IgD-negative memory B cell (primary cell): Measurements from ENCODE around the gene HSPB3. TPM values are rescaled to one million over a fixed set of nuclear protein-coding genes. Genes with fewer than 3 reads are reported as not detected.

Experiments
- H3K27ac Mint-ChIP-seq, 3 donors: one replicate each; pipeline ENCODE4 v1.8.0; 2020 to 2022; ENCODE audit warnings: mild to moderate bottlenecking in 3 of 3, mixed read lengths in 3 of 3, moderate library complexity in 1 of 3
- H3K27me3 Mint-ChIP-seq: one replicate; pipeline ENCODE4 v1.8.0; 2021; ENCODE audit warnings: mixed read lengths
- H3K36me3 Mint-ChIP-seq: one replicate; pipeline ENCODE4 v1.8.0; 2020; ENCODE audit warnings: mild to moderate bottlenecking, mixed read lengths
- H3K4me1 Mint-ChIP-seq, 3 donors: one replicate each; pipeline ENCODE4 v1.8.0; 2020 to 2022; ENCODE audit warnings: mixed read lengths in 3 of 3, mild to moderate bottlenecking in 1 of 3
- H3K4me3 Mint-ChIP-seq, 4 donors: one replicate each; pipeline ENCODE4 v1.8.0; 2020 to 2022; ENCODE audit warnings: mild to moderate bottlenecking in 4 of 4, mixed read lengths in 4 of 4, moderate library complexity in 3 of 4
- H3K9me3 Mint-ChIP-seq, 3 donors: one replicate each; pipeline ENCODE4 v1.8.0; 2020 to 2021; ENCODE audit warnings: mixed read lengths in 3 of 3, mild to moderate bottlenecking in 1 of 3
- polyA plus RNA-seq: library from polyadenylated mRNA; unstranded; fragments of 300-500 nt; fragmentation: Illumina TruSeq; gene quantifications from one replicate; pipeline ENCODE4 v1.2.3, GENCODE V29; 2021

Gene HSPB3
- polyA plus RNA-seq, 1 donor from 2014 or later = not detected

DNA sequence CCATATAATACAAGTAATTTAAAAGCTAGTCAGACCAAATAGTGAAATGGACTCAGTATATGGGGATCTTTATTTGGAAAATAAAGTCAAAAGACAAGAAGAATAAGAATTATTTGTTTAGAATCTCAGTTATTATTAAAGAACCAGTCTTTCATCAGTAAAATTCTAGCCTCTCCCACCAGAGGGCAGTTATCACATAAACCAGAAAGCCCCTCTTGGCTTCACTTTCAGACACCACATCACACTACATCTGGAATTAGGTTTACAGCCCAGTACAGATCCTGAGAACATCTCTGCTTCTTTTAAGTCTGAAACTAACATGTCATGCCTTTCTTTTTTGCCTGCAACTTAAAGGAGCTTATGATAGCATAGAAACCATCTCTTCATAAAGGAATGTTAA is 12.2 kb upstream of the HSPB3 start:
- Mint-ChIP-seq H3K4me3 (no peak overlapping the region), H3K36me3 (no peaks in the 10 kb centered on the region), H3K9me3 (no peaks in the 10 kb centered on the region), H3K27ac (no peak overlapping the region), H3K27me3 (no peaks in the 10 kb centered on the region), H3K4me1 (peaks cover 8 to 13% (median 10%) of the 10 kb centered on the region in 3 donors)

GRCh38 chr5:54445691-54446378 is 9.7 kb upstream of the HSPB3 start:
- no peaks in the 10 kb centered on the region for H3K27me3 Mint-ChIP-seq
- no peaks in the 10 kb centered on the region for H3K36me3 Mint-ChIP-seq
- no peaks in the 10 kb centered on the region for H3K9me3 Mint-ChIP-seq
- H3K27ac Mint-ChIP-seq = no peak overlapping the region
- no peak overlapping the region for H3K4me3 Mint-ChIP-seq
- H3K4me1 Mint-ChIP-seq = peaks cover 0 to 2% (median under 1%) of the 10 kb centered on the region in 3 donors

DNA sequence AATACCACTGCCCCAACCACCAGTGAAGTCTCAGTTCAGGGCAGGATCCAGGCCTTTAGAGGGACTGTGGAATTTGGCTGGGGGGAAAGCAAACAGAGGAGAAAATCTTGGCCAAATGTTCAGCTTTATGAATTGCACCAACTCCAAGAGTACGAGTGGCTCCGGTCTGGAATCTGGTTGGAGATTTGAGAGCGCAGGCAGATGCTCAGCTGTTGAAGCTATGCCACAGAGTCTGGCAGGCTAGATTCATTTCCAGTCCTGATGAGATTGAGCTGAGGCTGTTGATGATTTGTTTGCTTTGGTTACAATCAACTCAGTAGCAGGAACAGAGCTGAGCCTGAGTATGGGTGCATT is 9.1 kb upstream of the HSPB3 start:
- H3K27ac Mint-ChIP-seq = no peak overlapping the region
- no peak overlapping the region for H3K4me3 Mint-ChIP-seq
- no peaks in the 10 kb centered on the region for H3K27me3 Mint-ChIP-seq

GRCh38 chr5:54449923-54450322 is 5.6 kb upstream of the HSPB3 start:
- H3K27ac Mint-ChIP-seq = no peak overlapping the region
- H3K9me3 Mint-ChIP-seq = no peaks in the 10 kb centered on the region
- H3K4me3 Mint-ChIP-seq = no peak overlapping the region
- H3K36me3 Mint-ChIP-seq = no peaks in the 10 kb centered on the region
- H3K4me1 Mint-ChIP-seq = no peaks in the 10 kb centered on the region
- peaks cover 7% of the 10 kb centered on the region for H3K27me3 Mint-ChIP-seq

More for the DNA sequence above, 9.1 kb upstream of the HSPB3 start:
- no peaks in the 10 kb centered on the region for H3K36me3 Mint-ChIP-seq
- no peaks in the 10 kb centered on the region for H3K9me3 Mint-ChIP-seq
- H3K4me1 Mint-ChIP-seq = peaks cover 0 to 2% (median 0%) of the 10 kb centered on the region in 3 donors

- Mint-ChIP-seq H3K27ac (no peak overlapping the region), H3K36me3 (no peaks in the 10 kb centered on the region), H3K4me1 (no peaks in the 10 kb centered on the region), H3K9me3 (no peaks in the 10 kb centered on the region), H3K27me3 (peaks cover 7% of the 10 kb centered on the region), H3K4me3 (no peak overlapping the region)
Measured at GRCh38 chr5:54450542-54450941, 5.0 kb upstream of the HSPB3 start.

- no peaks in the 10 kb centered on the region for H3K9me3 Mint-ChIP-seq
- no peak overlapping the region for H3K4me3 Mint-ChIP-seq
- no peak overlapping the region for H3K27ac Mint-ChIP-seq
- H3K36me3 Mint-ChIP-seq = no peaks in the 10 kb centered on the region
- no peaks in the 10 kb centered on the region for H3K4me1 Mint-ChIP-seq
- peaks cover 7% of the 10 kb centered on the region for H3K27me3 Mint-ChIP-seq
Measured at GRCh38 chr5:54453046-54453445, 2.5 kb upstream of the HSPB3 start.

DNA sequence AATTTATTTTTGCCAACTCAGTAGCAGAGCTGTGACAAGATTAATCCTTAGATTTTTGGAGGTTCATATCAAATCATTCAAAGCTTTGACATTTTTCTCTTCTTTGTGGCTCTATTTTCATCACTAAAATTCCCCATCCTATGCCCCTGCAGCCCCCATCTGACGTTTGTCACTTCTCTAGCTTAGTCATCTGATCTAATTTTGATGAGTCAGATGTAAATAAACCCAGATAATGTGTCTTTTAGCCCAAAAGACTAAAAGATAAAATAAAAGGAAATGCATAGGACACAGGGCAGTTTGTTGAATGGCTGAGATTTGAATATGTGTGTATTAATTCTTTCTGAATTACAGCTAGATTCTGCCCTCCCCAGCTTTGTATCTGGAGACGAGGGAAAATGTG is 897 bp upstream of the HSPB3 start:
- Mint-ChIP-seq H3K27me3 (peaks cover 9% of the 10 kb centered on the region), H3K27ac (no peak overlapping the region), H3K36me3 (no peaks in the 10 kb centered on the region), H3K4me1 (no peaks in the 10 kb centered on the region), H3K9me3 (no peaks in the 10 kb centered on the region), H3K4me3 (no peak overlapping the region)

- no peak overlapping the region for H3K4me3 Mint-ChIP-seq
- no peaks in the 10 kb centered on the region for H3K36me3 Mint-ChIP-seq
- peaks cover 3 to 16% (median 12%) of the 10 kb centered on the region in 3 donors for H3K9me3 Mint-ChIP-seq
- H3K27ac Mint-ChIP-seq = no peak overlapping the region
- peaks cover 15% of the 10 kb centered on the region for H3K27me3 Mint-ChIP-seq
- H3K4me1 Mint-ChIP-seq = no peaks in the 10 kb centered on the region
Measured at GRCh38 chr5:54457094-54457862, 1.8 kb downstream of the HSPB3 start.

GRCh38 chr5:54458221-54458620 is 2.7 kb downstream of the HSPB3 start:
- Mint-ChIP-seq H3K9me3 (peaks cover 5 to 18% (median 12%) of the 10 kb centered on the region in 3 donors), H3K27ac (no peak overlapping the region), H3K4me1 (no peaks in the 10 kb centered on the region), H3K27me3 (peaks cover 13% of the 10 kb centered on the region), H3K4me3 (no peak overlapping the region), H3K36me3 (no peaks in the 10 kb centered on the region)

GRCh38 chr5:54460181-54460919 is 4.9 kb downstream of the HSPB3 start:
- no peaks in the 10 kb centered on the region for H3K36me3 Mint-ChIP-seq
- H3K27ac Mint-ChIP-seq = no peak overlapping the region
- no peaks in the 10 kb centered on the region for H3K4me1 Mint-ChIP-seq
- H3K4me3 Mint-ChIP-seq = no peak overlapping the region
- peaks cover 5 to 18% (median 12%) of the 10 kb centered on the region in 3 donors for H3K9me3 Mint-ChIP-seq
- peaks cover 9% of the 10 kb centered on the region for H3K27me3 Mint-ChIP-seq

DNA sequence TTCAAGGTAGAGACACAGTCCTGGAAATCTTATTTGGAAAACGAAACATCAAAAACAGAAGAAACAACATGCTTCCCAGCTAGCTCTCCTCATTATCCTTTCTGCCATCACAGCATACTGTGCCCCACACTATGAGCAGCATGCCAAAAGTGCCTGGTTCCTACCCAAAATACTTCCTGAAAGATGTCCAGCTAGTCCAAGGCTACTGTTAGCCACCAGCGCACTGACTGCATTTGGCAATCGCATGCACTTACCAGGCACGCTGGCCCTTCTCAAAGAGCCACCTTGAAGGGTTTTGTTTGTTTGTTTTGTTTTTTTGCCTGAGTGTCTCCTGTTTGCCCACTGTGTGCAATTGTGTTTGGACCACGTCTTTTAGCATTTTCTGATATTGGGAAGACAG is 6.8 kb downstream of the HSPB3 start:
- H3K9me3 Mint-ChIP-seq = peaks cover 5 to 18% (median 12%) of the 10 kb centered on the region in 3 donors
- peaks cover 9% of the 10 kb centered on the region for H3K27me3 Mint-ChIP-seq
- no peak overlapping the region for H3K4me3 Mint-ChIP-seq
- no peak overlapping the region for H3K27ac Mint-ChIP-seq
- H3K4me1 Mint-ChIP-seq = no peaks in the 10 kb centered on the region
- H3K36me3 Mint-ChIP-seq = no peaks in the 10 kb centered on the region

DNA sequence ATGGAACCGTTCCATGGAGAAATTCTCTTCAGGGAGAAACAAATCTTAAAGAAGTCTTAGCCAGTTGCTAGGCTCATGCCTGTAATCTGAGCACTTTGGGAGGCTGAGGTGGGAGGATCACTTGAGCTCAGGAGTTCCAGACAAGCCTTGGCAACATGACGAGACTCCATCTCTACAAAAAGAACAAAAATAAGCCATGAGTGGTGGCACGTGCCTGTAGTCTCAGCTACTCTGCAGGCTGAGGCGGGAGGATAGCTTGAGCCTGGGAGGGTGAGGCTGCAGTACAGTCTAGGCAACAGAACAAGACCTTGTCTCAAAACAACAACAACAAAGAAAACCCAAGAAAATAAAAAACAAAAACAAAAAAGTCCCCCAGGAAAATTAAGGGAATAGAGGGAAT is 8.2 kb downstream of the HSPB3 start:
- Mint-ChIP-seq H3K27me3 (peaks cover 9% of the 10 kb centered on the region), H3K4me3 (no peak overlapping the region), H3K27ac (no peak overlapping the region), H3K9me3 (peaks cover 5 to 18% (median 12%) of the 10 kb centered on the region in 3 donors), H3K4me1 (no peaks in the 10 kb centered on the region), H3K36me3 (no peaks in the 10 kb centered on the region)

GRCh38 chr5:54469622-54470021 is 14.1 kb downstream of the HSPB3 start:
- Mint-ChIP-seq H3K9me3 (no peaks in the 10 kb centered on the region), H3K27me3 (peaks cover 2% of the 10 kb centered on the region), H3K4me1 (peaks cover 8 to 10% (median 8%) of the 10 kb centered on the region in 3 donors), H3K4me3 (peak overlapping the region in 2 of 4 donors; percentile 13), H3K27ac (no peak overlapping the region), H3K36me3 (no peaks in the 10 kb centered on the region)

GRCh38 chr5:54470128-54470527 is 14.6 kb downstream of the HSPB3 start:
- Mint-ChIP-seq H3K36me3 (no peaks in the 10 kb centered on the region), H3K9me3 (no peaks in the 10 kb centered on the region), H3K27ac (no peak overlapping the region), H3K4me3 (peak overlapping the region in 1 of 4 donors; percentile 35), H3K27me3 (peaks cover 2% of the 10 kb centered on the region), H3K4me1 (peaks cover 8 to 10% (median 8%) of the 10 kb centered on the region in 3 donors)

- no peaks in the 10 kb centered on the region for H3K36me3 Mint-ChIP-seq
- H3K4me3 Mint-ChIP-seq = no peak overlapping the region
- no peaks in the 10 kb centered on the region for H3K9me3 Mint-ChIP-seq
- no peak overlapping the region for H3K27ac Mint-ChIP-seq
- H3K27me3 Mint-ChIP-seq = peaks cover 2% of the 10 kb centered on the region
- H3K4me1 Mint-ChIP-seq = peaks cover 8 to 10% (median 9%) of the 10 kb centered on the region in 3 donors
Measured at GRCh38 chr5:54470677-54471076, 15.2 kb downstream of the HSPB3 start.
